SK-N-SH (cell line): ENCODE results near the gene ZNF260.

Source experiments
- CHD2 ChIP-seq: fragments of 150-350 bp; IDR thresholded peaks from 2 replicates; pipeline ENCODE4 v1.6.1; 2018; ENCODE audit warnings: low read length; ENCODE audit not compliant: partially characterized antibody
- CTCF ChIP-seq: fragments of 200-600 bp; sonication (generic); IDR thresholded peaks from 2 replicates; pipeline ENCODE4 v1.6.1; 2017; ENCODE audit warnings: antibody characterized with exemption, mild to moderate bottlenecking, moderate library complexity
- EP300 ChIP-seq, 2 experiments: IDR thresholded peaks; 2 replicates each; pipeline versions ENCODE4 v1.4.0 to v1.6.1; 2012; ENCODE audit warnings: borderline replicate concordance in 1 of 2, low read depth in 1 of 2, low read length in 1 of 2
- GABPA ChIP-seq: IDR thresholded peaks from 2 replicates; pipeline ENCODE4 v1.4.0; 2012; ENCODE audit warnings: low read depth, mild to moderate bottlenecking
- JUND ChIP-seq: IDR thresholded peaks from 2 replicates; pipeline ENCODE4 v1.4.0; 2012
- MXI1 ChIP-seq: IDR thresholded peaks from 2 replicates; pipeline ENCODE4 v1.6.1; 2012; ENCODE audit warnings: mild to moderate bottlenecking, low read depth, low read length, improper control_type of control experiment

GRCh38 chr19:36547001-36547732 is 19.1 kb upstream of the ZNF260 start:
- TF ChIP-seq GABPA (no peak), CHD2 (no peak), CTCF (no peak), EP300 (IDR thresholded peaks at IDR 0.05; ENCODE audit: borderline replicate concordance in 1 of 2, low read depth in 1 of 2, low read length in 1 of 2) (no peak), JUND (no peak), MXI1 (no peak)
